HG03025 (cell line): Measurements from ENCODE around the gene UNC79.

Source experiments
- ATAC-seq: cut with Tn5 transposase; IDR thresholded peaks from one replicate; pipeline ENCODE4 v1.9.1; 2021; ENCODE audit warnings: mild to moderate bottlenecking, moderate library complexity; ENCODE audit not compliant: unreplicated experiment, low FRiP score

UNC79 gene

GRCh38 chr14:93720076-93720815, 289.5 kb downstream of the UNC79 start:
- no peak for ATAC-seq

- no peak for ATAC-seq
These were observed 290.3 kb downstream of the UNC79 start for GRCh38 chr14:93720981-93721483.

GRCh38 chr14:93723001-93723400, 292.3 kb downstream of the UNC79 start:
- ATAC-seq: no peak

- ATAC-seq: no peak
These were observed 294.4 kb downstream of the UNC79 start for GRCh38 chr14:93725002-93725582.

- no peak for ATAC-seq
These were observed 295.3 kb downstream of the UNC79 start for GRCh38 chr14:93725993-93726392.

- no peak for ATAC-seq
These were observed 296.5 kb downstream of the UNC79 start for GRCh38 chr14:93727039-93727740.

- ATAC-seq: no peak
These were observed 297.3 kb downstream of the UNC79 start for GRCh38 chr14:93727917-93728650.

GRCh38 chr14:93728651-93729016, 297.9 kb downstream of the UNC79 start:
- ATAC-seq: no peak

GRCh38 chr14:93729993-93730392, 299.3 kb downstream of the UNC79 start:
- no peak for ATAC-seq

GRCh38 chr14:93731753-93732152, 301.0 kb downstream of the UNC79 start:
- ATAC-seq: no peak

GRCh38 chr14:93732524-93732923, 301.8 kb downstream of the UNC79 start:
- ATAC-seq: no peak

GRCh38 chr14:93733231-93733630, 302.5 kb downstream of the UNC79 start:
- ATAC-seq: no peak

- no peak for ATAC-seq
These were observed 302.9 kb downstream of the UNC79 start for GRCh38 chr14:93733631-93734030.

GRCh38 chr14:93734086-93734822, 303.5 kb downstream of the UNC79 start:
- no peak for ATAC-seq

- ATAC-seq: no peak
These were observed 304.5 kb downstream of the UNC79 start for GRCh38 chr14:93735206-93735605.

- no peak for ATAC-seq
These were observed 305.8 kb downstream of the UNC79 start for GRCh38 chr14:93736378-93737014.

- ATAC-seq: no peak
These were observed 306.9 kb downstream of the UNC79 start for GRCh38 chr14:93737634-93738033.

GRCh38 chr14:93741556-93742230, 311.0 kb downstream of the UNC79 start:
- no peak for ATAC-seq

- no peak for ATAC-seq
These were observed 312.0 kb downstream of the UNC79 start for GRCh38 chr14:93742761-93743160.
